HepG2 (cell line): Measurements from ENCODE around the gene TICAM2. TPM values are rescaled to one million over a fixed set of nuclear protein-coding genes. Genes with fewer than 3 reads are reported as not detected.

ENCODE experiments used
- ARID3A ChIP-seq: IDR thresholded peaks from 2 replicates; pipeline ENCODE4 v1.6.1; 2012; ENCODE audit warnings: low read depth, low read length, improper control_type of control experiment
- ATM ChIP-seq: fragments of 450-650 bp; IDR thresholded peaks from 2 replicates; pipeline ENCODE4 v1.7.1; 2017; ENCODE audit warnings: mild to moderate bottlenecking, borderline replicate concordance
- ESRRA ChIP-seq: sonication (generic); formaldehyde crosslinking; IDR thresholded peaks from 2 replicates; pipeline ENCODE4 v1.5.1; 2020; ENCODE audit warnings: mild to moderate bottlenecking, low read depth, missing genetic modification reagents
- FOSL2 ChIP-seq: sonication (generic); formaldehyde crosslinking; IDR thresholded peaks from 2 replicates; pipeline ENCODE4 v1.4.0; 2020; ENCODE audit warnings: missing genetic modification reagents
- FOXA1 ChIP-seq, 2 experiments: fragments of 450-650 bp in 1 of 2; sonication (generic) in 1 of 2; formaldehyde crosslinking in 1 of 2; IDR thresholded peaks; 2 replicates each; pipeline versions ENCODE4 v1.4.0 to v1.6.1; 2016 to 2020; ENCODE audit warnings: missing genetic modification reagents in 1 of 2
- KLF11 ChIP-seq: IDR thresholded peaks from 2 replicates; pipeline ENCODE4 v1.6.1; 2016; ENCODE audit warnings: missing compliant biosample characterization
- KLF6 ChIP-seq: IDR thresholded peaks from 2 replicates; pipeline ENCODE4 v1.8.0; 2016; ENCODE audit warnings: missing biosample characterization, missing genetic modification reagents
- KLF9 ChIP-seq: IDR thresholded peaks from 2 replicates; pipeline ENCODE4 v1.6.1; 2016; ENCODE audit warnings: low read depth
- LBX2 ChIP-seq: sonication (generic); formaldehyde crosslinking; IDR thresholded peaks from 2 replicates; pipeline ENCODE4 v1.5.0; 2020; ENCODE audit warnings: missing genetic modification reagents, mild to moderate bottlenecking, borderline replicate concordance
- MATR3 ChIP-seq: sonication (generic); formaldehyde crosslinking; IDR thresholded peaks from 2 replicates; pipeline ENCODE4 v1.4.0; 2020; ENCODE audit warnings: missing genetic modification reagents
- MED1 ChIP-seq: sonication (generic); formaldehyde crosslinking; IDR thresholded peaks from 2 replicates; pipeline ENCODE4 v1.4.0; 2020; ENCODE audit warnings: missing genetic modification reagents
- SMAD9 ChIP-seq: sonication (generic); formaldehyde crosslinking; IDR thresholded peaks from 2 replicates; pipeline ENCODE4 v1.5.1; 2020; ENCODE audit warnings: mild to moderate bottlenecking, missing genetic modification reagents
- SP140L ChIP-seq: sonication (generic); formaldehyde crosslinking; IDR thresholded peaks from 2 replicates; pipeline ENCODE4 v1.4.0; 2020; ENCODE audit warnings: missing genetic modification reagents, borderline replicate concordance
- TOPORS ChIP-seq: sonication (generic); formaldehyde crosslinking; IDR thresholded peaks from 2 replicates; pipeline ENCODE4 v1.8.0; 2023; ENCODE audit warnings: mild to moderate bottlenecking, missing genetic modification reagents
- U2AF1 ChIP-seq: fragments of 200-400 bp; formaldehyde crosslinking; optimal IDR thresholded peaks from 2 replicates; pipeline ENCODE3; 2017; ENCODE audit warnings: mild to moderate bottlenecking, low read depth, low read length
- ZBTB38 ChIP-seq: sonication (generic); formaldehyde crosslinking; IDR thresholded peaks from 2 replicates; pipeline ENCODE4 v1.5.1; 2020; ENCODE audit warnings: mild to moderate bottlenecking, missing genetic modification reagents
- ZFX ChIP-seq: sonication (generic); formaldehyde crosslinking; IDR thresholded peaks from 2 replicates; pipeline ENCODE4 v1.4.0; 2020; ENCODE audit warnings: mild to moderate bottlenecking, low read depth, missing genetic modification reagents, moderate library complexity
- ZKSCAN8 ChIP-seq: IDR thresholded peaks from 2 replicates; pipeline ENCODE4 v1.6.1; 2016; ENCODE audit warnings: borderline replicate concordance, missing genetic modification reagents, missing compliant biosample characterization
- ZNF121 ChIP-seq: sonication (generic); formaldehyde crosslinking; IDR thresholded peaks from 2 replicates; pipeline ENCODE4 v1.5.0; 2020; ENCODE audit warnings: mild to moderate bottlenecking, missing genetic modification reagents
- ZNF280D ChIP-seq: sonication (generic); formaldehyde crosslinking; IDR thresholded peaks from 2 replicates; pipeline ENCODE4 v1.5.1; 2020; ENCODE audit warnings: mild to moderate bottlenecking, missing genetic modification reagents
- ZNF367 ChIP-seq: sonication (generic); formaldehyde crosslinking; IDR thresholded peaks from 2 replicates; pipeline ENCODE4 v1.4.0; 2020; ENCODE audit warnings: missing genetic modification reagents, borderline replicate concordance
- ZNF431 ChIP-seq: sonication (generic); formaldehyde crosslinking; IDR thresholded peaks from 2 replicates; pipeline ENCODE4 v1.9.0; 2022; ENCODE audit warnings: missing genetic modification reagents, low read depth, mild to moderate bottlenecking, borderline replicate concordance
- ZNF451 ChIP-seq: sonication (generic); formaldehyde crosslinking; IDR thresholded peaks from 2 replicates; pipeline ENCODE4 v1.5.0; 2020; ENCODE audit warnings: mild to moderate bottlenecking, missing genetic modification reagents
- ZNF614 ChIP-seq: IDR thresholded peaks from 2 replicates; pipeline ENCODE4 v1.6.1; 2018; ENCODE audit warnings: missing biosample characterization, missing genetic modification reagents, inconsistent platforms, borderline replicate concordance
- ZNF672 ChIP-seq: sonication (generic); formaldehyde crosslinking; IDR thresholded peaks from 2 replicates; pipeline ENCODE4 v1.8.1; 2022; ENCODE audit warnings: missing genetic modification reagents
- ZNF713 ChIP-seq: sonication (generic); formaldehyde crosslinking; IDR thresholded peaks from 2 replicates; pipeline ENCODE4 v1.4.0; 2020; ENCODE audit warnings: mild to moderate bottlenecking, missing genetic modification reagents
- ZNF746 ChIP-seq: sonication (generic); formaldehyde crosslinking; IDR thresholded peaks from 2 replicates; pipeline ENCODE4 v1.8.0; 2022; ENCODE audit warnings: mild to moderate bottlenecking, missing genetic modification reagents
- polyA plus RNA-seq, 8 experiments: library from polyadenylated mRNA; depleted of rRNA in 3 of 8; stranded (reverse) in 7 of 8; unstranded in 1 of 8; fragments of >200 nt; fragmentation: Illumina TruSeq in 4 of 8; extraction: Trizol in 4 of 8; gene quantifications; 2 replicates each; pipeline versions ENCODE4 v1.2.1 to v1.2.3, GENCODE V29; 2011 to 2016; ENCODE audit warnings: low read depth in 4 of 8, missing spikeins in 1 of 8, mixed read lengths in 1 of 8; ENCODE audit not compliant: insufficient read depth in 1 of 8
- total RNA-seq, 5 experiments: library from RNA; depleted of rRNA; stranded (reverse); fragments of >200 nt; fragmentation: Illumina TruSeq; extraction: Trizol; gene quantifications; 2 replicates each; pipeline ENCODE4 v1.2.3, GENCODE V29; 2016; ENCODE audit warnings: low read depth in 1 of 5

The TICAM2 gene
- total and polyA plus RNA-seq, 2 of the 13 experiments (the other 11 are each of a cell fraction or from before 2014, with no cell fraction given), result 0.04 TPM; not detected in 1

- no peak for TF ChIP-seq MATR3
- no peak for TF ChIP-seq SMAD9 (CRISPR knock-in tag)
- TF ChIP-seq ZNF614 (CRISPR knock-in tag), result peak; percentile 67
- no peak for TF ChIP-seq ZKSCAN8 (CRISPR knock-in tag)
- TF ChIP-seq ARID3A, result peak; percentile 52
- TF ChIP-seq FOSL2 (CRISPR knock-in tag), result peak; percentile 14; the same call in 1 of the 2 replicates
- TF ChIP-seq ATM, result no peak
- peak; percentile 73 for TF ChIP-seq MED1 (CRISPR knock-in tag)
- no peak; the same call in none of the 2 replicates for TF ChIP-seq KLF6 (CRISPR knock-in tag)
- no peak for TF ChIP-seq KLF11 (CRISPR knock-in tag)
- no peak for TF ChIP-seq ZNF713 (CRISPR knock-in tag)
- TF ChIP-seq ESRRA, result peak; percentile 32; the same call in 1 of the 2 replicates
- no peak for TF ChIP-seq U2AF1
- TF ChIP-seq KLF9 (CRISPR knock-in tag), result no peak
- peak; percentile 99 for TF ChIP-seq ZFX
- no peak for TF ChIP-seq ZNF672
- TF ChIP-seq TOPORS (CRISPR knock-in tag), result peak; percentile 94
- no peak for TF ChIP-seq FOXA1 (IDR thresholded peaks at IDR 0.05)
- TF ChIP-seq FOXA1 (CRISPR knock-in tag; IDR thresholded peaks at IDR 0.05), result no peak; the same call in 1 of the 2 replicates
- TF ChIP-seq SP140L (CRISPR knock-in tag), result no peak
- no peak; the same call in 1 of the 2 replicates for TF ChIP-seq ZNF367 (CRISPR knock-in tag)
- TF ChIP-seq ZNF431, result no peak
- peak; percentile 57; the same call in 1 of the 2 replicates for TF ChIP-seq ZBTB38 (CRISPR knock-in tag)
- no peak for TF ChIP-seq LBX2 (CRISPR knock-in tag)
- TF ChIP-seq ZNF280D (CRISPR knock-in tag), result no peak
- no peak for TF ChIP-seq ZNF451 (CRISPR knock-in tag)
- 0 out of 2 replicates have a peak, but pooled peaks have one; percentile 39 for TF ChIP-seq ZNF121
- TF ChIP-seq ZNF746, result no peak
These were observed 23.5 kb upstream of the TICAM2 start, which contains the start of gene TMED7 (continued) for GRCh38 chr5:115625579-115626444.
